Chondrocyte (in vitro differentiated cells): ENCODE measurements around the gene ZCCHC24. TPM values are rescaled to one million over a fixed set of nuclear protein-coding genes. Genes with fewer than 3 reads are reported as not detected.

Experiments
- DNase-seq: peaks from one replicate; pipeline ENCODE4 v3.0.0; 2021; ENCODE audit warnings: mixed read lengths, low spot score
- H3K27ac Mint-ChIP-seq: one replicate; pipeline ENCODE4 v1.8.0; 2021; ENCODE audit warnings: mild to moderate bottlenecking, moderate library complexity, mixed read lengths; ENCODE audit not compliant: unreplicated experiment
- H3K27me3 Mint-ChIP-seq: 2 replicates; pipeline ENCODE4 v1.8.0; 2021; ENCODE audit warnings: low read depth, mixed read lengths
- H3K36me3 Mint-ChIP-seq: 2 replicates; pipeline ENCODE4 v1.8.0; 2021; ENCODE audit warnings: low read depth, mixed read lengths
- H3K4me1 Mint-ChIP-seq: 2 replicates; pipeline ENCODE4 v1.8.0; 2021; ENCODE audit warnings: low read depth, mild to moderate bottlenecking, mixed read lengths
- H3K4me3 Mint-ChIP-seq: one replicate; pipeline ENCODE4 v1.8.0; 2021; ENCODE audit warnings: mild to moderate bottlenecking, moderate library complexity, mixed read lengths; ENCODE audit not compliant: unreplicated experiment
- H3K9me3 Mint-ChIP-seq: 2 replicates; pipeline ENCODE4 v1.8.0; 2021; ENCODE audit warnings: low read depth, mixed read lengths
- total RNA-seq: library from RNA; stranded (reverse); gene quantifications from 3 replicates; pipeline ENCODE4 v1.2.1, GENCODE V29; 2021
- TF ChIP-seq, protein P1 (sequence below): fragments of 200-600 bp; sonication (generic); IDR thresholded peaks from 2 replicates; pipeline ENCODE4 v1.5.0; 2021; ENCODE audit warnings: antibody characterized with exemption, mild to moderate bottlenecking, moderate library complexity

Gene ZCCHC24
- total RNA-seq, 1 donor from 2014 or later = 45.1 TPM

DNA sequence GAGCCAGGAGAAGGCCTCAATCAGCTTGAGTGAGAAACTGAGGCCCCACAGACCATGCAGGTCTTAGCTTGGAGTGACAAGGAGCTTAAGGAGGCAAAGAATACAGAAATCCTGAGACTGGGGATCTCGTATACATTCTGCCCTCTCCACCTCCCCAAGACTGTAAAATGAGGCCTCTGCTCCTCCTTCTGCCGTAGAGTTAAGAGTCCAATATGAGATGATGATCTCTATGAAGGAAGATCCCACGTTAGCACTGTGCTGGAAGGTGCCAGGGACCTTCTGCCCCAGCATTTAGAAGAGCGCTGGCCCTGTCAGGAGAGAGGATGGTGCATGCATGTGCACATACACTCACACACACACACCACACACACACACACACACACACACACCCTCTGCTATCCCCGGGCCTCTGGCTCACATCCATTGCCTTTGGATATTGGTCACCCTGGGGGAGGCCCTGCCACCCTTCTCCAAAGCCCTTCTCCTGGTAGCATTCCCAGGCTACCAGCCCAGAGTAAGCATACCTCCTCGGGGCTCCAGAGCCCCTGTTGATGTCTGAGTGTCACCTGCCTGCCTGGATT lies 15.0 kb downstream of the ZCCHC24 start:
- peak; percentile 55 for DNase-seq
- Mint-ChIP-seq H3K9me3 (peaks cover 2% of the 10 kb centered on the region), H3K4me3 (no peak overlapping the region), H3K27ac (no peak overlapping the region), H3K4me1 (peaks cover 36% of the 10 kb centered on the region), H3K27me3 (no peaks in the 10 kb centered on the region), H3K36me3 (peaks cover 26% of the 10 kb centered on the region)
- TF ChIP-seq, protein P1, sequence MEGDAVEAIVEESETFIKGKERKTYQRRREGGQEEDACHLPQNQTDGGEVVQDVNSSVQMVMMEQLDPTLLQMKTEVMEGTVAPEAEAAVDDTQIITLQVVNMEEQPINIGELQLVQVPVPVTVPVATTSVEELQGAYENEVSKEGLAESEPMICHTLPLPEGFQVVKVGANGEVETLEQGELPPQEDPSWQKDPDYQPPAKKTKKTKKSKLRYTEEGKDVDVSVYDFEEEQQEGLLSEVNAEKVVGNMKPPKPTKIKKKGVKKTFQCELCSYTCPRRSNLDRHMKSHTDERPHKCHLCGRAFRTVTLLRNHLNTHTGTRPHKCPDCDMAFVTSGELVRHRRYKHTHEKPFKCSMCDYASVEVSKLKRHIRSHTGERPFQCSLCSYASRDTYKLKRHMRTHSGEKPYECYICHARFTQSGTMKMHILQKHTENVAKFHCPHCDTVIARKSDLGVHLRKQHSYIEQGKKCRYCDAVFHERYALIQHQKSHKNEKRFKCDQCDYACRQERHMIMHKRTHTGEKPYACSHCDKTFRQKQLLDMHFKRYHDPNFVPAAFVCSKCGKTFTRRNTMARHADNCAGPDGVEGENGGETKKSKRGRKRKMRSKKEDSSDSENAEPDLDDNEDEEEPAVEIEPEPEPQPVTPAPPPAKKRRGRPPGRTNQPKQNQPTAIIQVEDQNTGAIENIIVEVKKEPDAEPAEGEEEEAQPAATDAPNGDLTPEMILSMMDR = no peak

DNA sequence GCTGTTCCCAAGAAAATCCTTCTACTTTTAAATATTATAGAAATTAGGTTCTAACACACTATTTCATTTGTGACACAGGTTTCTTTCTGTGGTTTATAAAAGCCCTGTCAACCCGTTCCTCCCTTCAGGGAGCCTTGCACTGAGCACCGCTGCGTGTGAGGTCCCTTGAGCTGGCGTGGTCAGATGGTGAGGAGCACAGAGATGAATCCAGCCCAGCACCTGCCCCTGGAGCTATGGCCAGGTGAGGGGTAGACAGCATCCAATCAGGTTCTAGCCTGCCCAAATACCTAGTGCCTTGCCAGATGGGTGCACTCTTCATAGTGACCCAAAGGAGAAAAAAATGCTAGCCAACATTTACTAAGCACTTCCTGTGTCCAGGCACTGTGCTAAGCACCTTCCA lies 15.7 kb downstream of the ZCCHC24 start:
- H3K9me3 Mint-ChIP-seq = peaks cover 2% of the 10 kb centered on the region
- H3K4me1 Mint-ChIP-seq = peaks cover 32% of the 10 kb centered on the region
- H3K4me3 Mint-ChIP-seq = no peak overlapping the region
- H3K27ac Mint-ChIP-seq = no peak overlapping the region
- peaks cover 26% of the 10 kb centered on the region for H3K36me3 Mint-ChIP-seq
- peak; percentile 35 for DNase-seq
- H3K27me3 Mint-ChIP-seq = no peaks in the 10 kb centered on the region
- TF ChIP-seq, protein P1 = no peak

DNA sequence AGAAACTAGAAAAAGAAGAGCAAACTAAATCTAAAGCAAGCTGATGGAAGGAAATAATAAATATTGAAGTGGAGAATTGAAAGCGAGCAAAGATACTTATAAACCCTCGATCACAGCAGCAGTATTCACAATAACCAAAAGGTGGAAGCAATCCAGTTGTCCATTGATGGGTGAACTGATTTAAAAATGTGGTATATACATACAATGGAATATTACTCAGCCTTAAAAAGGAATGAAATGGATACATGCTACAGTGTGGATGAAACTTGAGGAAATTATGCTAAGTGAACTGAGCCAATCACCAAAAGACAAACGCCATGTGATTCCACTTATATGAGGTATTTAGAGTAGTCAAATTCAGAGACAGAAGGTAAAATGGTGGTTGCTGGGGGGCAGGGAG lies 17.5 kb downstream of the ZCCHC24 start:
- no peak for DNase-seq
- TF ChIP-seq, protein P1 = no peak
- H3K27ac Mint-ChIP-seq = no peak overlapping the region
- H3K4me3 Mint-ChIP-seq = no peak overlapping the region
- peaks cover 28% of the 10 kb centered on the region for H3K36me3 Mint-ChIP-seq
- peaks cover 28% of the 10 kb centered on the region for H3K4me1 Mint-ChIP-seq
- peaks cover 2% of the 10 kb centered on the region for H3K9me3 Mint-ChIP-seq
- H3K27me3 Mint-ChIP-seq = no peaks in the 10 kb centered on the region

DNA sequence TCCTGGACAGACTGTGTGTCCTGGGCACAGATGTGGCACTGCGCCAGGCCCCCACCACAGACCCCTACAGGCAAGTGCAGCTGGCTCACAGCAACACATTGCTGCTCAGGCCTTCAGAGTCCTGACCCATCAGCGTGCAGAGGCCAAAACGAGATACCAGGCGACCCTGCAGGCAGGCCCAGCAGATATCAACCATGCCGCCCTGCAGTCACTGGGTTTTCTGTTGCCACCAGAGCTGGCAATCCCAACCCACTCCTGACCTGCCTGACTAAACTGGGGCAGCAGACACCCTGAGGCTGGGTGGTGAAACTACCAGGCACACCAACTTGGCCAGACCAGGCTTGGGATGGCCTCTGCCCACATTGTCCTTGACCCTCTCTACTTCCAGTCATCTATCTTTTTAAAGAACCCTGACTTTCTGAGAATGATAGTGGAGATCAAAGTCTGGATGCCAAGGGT lies 20.3 kb downstream of the ZCCHC24 start:
- TF ChIP-seq, protein P1 = no peak
- H3K4me1 Mint-ChIP-seq = peaks cover 34% of the 10 kb centered on the region
- peak; percentile 63 for DNase-seq
- peaks cover 2% of the 10 kb centered on the region for H3K9me3 Mint-ChIP-seq
- peaks cover 25% of the 10 kb centered on the region for H3K36me3 Mint-ChIP-seq
- no peaks in the 10 kb centered on the region for H3K27me3 Mint-ChIP-seq
- H3K4me3 Mint-ChIP-seq = no peak overlapping the region
- H3K27ac Mint-ChIP-seq = no peak overlapping the region

DNA sequence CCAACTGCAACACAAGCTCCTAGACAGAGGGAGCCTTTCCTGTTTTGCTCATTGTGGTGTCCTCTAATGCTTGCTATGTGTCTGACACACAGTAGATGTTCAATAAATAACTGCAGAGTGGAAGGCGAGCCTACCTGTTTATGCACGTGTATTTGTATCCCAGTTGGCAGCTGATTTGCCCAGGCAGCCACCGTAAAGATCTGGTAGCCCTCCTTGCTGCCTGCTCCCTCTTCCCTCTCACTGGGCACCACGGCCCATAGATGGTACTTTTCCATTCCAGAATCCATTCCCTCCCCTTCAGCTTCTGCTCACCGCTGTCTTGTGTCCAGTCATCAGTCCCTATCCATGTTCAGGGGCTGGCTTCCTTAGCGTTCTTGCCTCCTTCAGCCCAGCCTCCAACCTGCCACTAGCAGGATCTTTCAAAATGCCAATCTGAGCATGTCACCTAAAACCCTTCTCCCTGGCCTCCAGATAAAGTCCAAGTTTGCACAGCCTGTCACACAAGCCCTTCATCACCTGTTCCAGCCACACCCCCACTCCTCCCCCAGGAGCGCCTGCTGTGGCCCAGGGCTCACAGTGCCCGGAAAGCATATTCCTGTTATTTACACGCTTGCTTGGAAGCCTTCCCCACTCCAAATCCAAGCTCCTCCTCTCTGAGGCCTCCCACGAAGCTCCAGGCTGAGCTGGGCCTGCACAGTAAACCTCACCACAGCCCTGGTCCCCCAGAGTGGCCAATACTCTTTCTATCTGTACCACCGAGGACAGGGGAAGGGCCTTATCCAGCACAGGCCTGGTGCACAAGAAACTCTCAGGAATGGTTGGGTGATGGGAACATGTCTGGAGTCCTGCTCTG lies 21.0 kb downstream of the ZCCHC24 start:
- Mint-ChIP-seq H3K9me3 (peaks cover 2% of the 10 kb centered on the region), H3K4me3 (no peak overlapping the region), H3K27ac (peak overlapping the region; percentile 55), H3K4me1 (peaks cover 34% of the 10 kb centered on the region), H3K36me3 (peaks cover 25% of the 10 kb centered on the region), H3K27me3 (no peaks in the 10 kb centered on the region)
- peak; percentile 61 for DNase-seq
- TF ChIP-seq, protein P1 = no peak
